H9 (cell line): Measurements from ENCODE around the gene PTPRN2. TPM values are rescaled to one million over a fixed set of nuclear protein-coding genes. Genes with fewer than 3 reads are reported as not detected.

Experiments used
- DNase-seq: peaks from one replicate; pipeline ENCODE4 v3.0.0-alpha.2; 2017
- H2AFZ ChIP-seq: one replicate; pipeline ENCODE4 v1.6.1; 2013; ENCODE audit warnings: mild to moderate bottlenecking, low read length, control low read depth, moderate library complexity
- H2AK5ac ChIP-seq: 2 replicates; pipeline ENCODE4 v1.6.1; 2013; ENCODE audit warnings: low read length, control low read depth, mixed read lengths; ENCODE audit not compliant: insufficient read length
- H2BK120ac ChIP-seq: one replicate; pipeline ENCODE4 v1.6.1; 2013; ENCODE audit warnings: low read depth, mild to moderate bottlenecking, low read length, control low read depth, inconsistent platforms; ENCODE audit not compliant: poor library complexity, severe bottlenecking
- H2BK12ac ChIP-seq: 2 replicates; pipeline ENCODE4 v1.6.1; 2013; ENCODE audit warnings: low read length, control low read depth, mixed read lengths, low read depth; ENCODE audit not compliant: insufficient read length
- H2BK15ac ChIP-seq: 2 replicates; pipeline ENCODE4 v1.6.1; 2013; ENCODE audit warnings: low read depth, low read length, control low read depth
- H2BK20ac ChIP-seq: one replicate; pipeline ENCODE4 v1.6.1; 2013; ENCODE audit warnings: low read depth, mild to moderate bottlenecking, low read length, control low read depth, inconsistent platforms; ENCODE audit not compliant: poor library complexity, severe bottlenecking
- H2BK5ac ChIP-seq: 2 replicates; pipeline ENCODE4 v1.6.1; 2013; ENCODE audit warnings: low read length, control low read depth, mixed read lengths; ENCODE audit not compliant: insufficient read length
- H3K14ac ChIP-seq: 2 replicates; pipeline ENCODE4 v1.6.1; 2013; ENCODE audit warnings: low read length, control low read depth; ENCODE audit not compliant: insufficient read depth
- H3K18ac ChIP-seq: 2 replicates; pipeline ENCODE4 v1.6.1; 2013; ENCODE audit warnings: low read depth, mild to moderate bottlenecking, mixed read lengths, low read length, control low read depth; ENCODE audit not compliant: insufficient read length
- H3K23ac ChIP-seq: 2 replicates; pipeline ENCODE4 v1.6.1; 2013; ENCODE audit warnings: low read length, control low read depth, mixed read lengths, low read depth; ENCODE audit not compliant: insufficient read length
- H3K23me2 ChIP-seq: 2 replicates; pipeline ENCODE4 v1.6.1; 2013; ENCODE audit warnings: low read depth, mild to moderate bottlenecking, mixed read lengths, low read length, control low read depth; ENCODE audit not compliant: insufficient read length, poor library complexity, severe bottlenecking
- H3K27ac ChIP-seq: 2 replicates; pipeline ENCODE4 v1.5.1; 2013; ENCODE audit warnings: low read length, control low read depth, mixed read lengths, low read depth; ENCODE audit not compliant: insufficient read length
- H3K27me3 ChIP-seq: 2 replicates; pipeline ENCODE4 v1.6.1; 2013; ENCODE audit warnings: low read length, control low read depth, inconsistent platforms; ENCODE audit not compliant: insufficient read depth
- H3K4ac ChIP-seq: 2 replicates; pipeline ENCODE4 v1.6.1; 2013; ENCODE audit warnings: low read depth, mild to moderate bottlenecking, control low read depth, inconsistent platforms, low read length, moderate library complexity
- H3K4me1 ChIP-seq: 2 replicates; pipeline ENCODE4 v1.6.1; 2013; ENCODE audit warnings: low read length, control low read depth, inconsistent platforms; ENCODE audit not compliant: insufficient read depth
- H3K4me2 ChIP-seq: 2 replicates; pipeline ENCODE4 v1.6.1; 2013; ENCODE audit warnings: low read length, control low read depth, mixed read lengths; ENCODE audit not compliant: insufficient read length, insufficient read depth
- H3K56ac ChIP-seq: 2 replicates; pipeline ENCODE4 v1.6.1; 2013; ENCODE audit warnings: low read depth, mild to moderate bottlenecking, mixed read lengths, low read length, control low read depth; ENCODE audit not compliant: insufficient read length
- H3K79me1 ChIP-seq: 2 replicates; pipeline ENCODE4 v1.6.1; 2013; ENCODE audit warnings: low read depth, mild to moderate bottlenecking, moderate library complexity, low read length, control low read depth, inconsistent platforms; ENCODE audit not compliant: insufficient read depth, poor library complexity, severe bottlenecking
- H3K79me2 ChIP-seq: 2 replicates; pipeline ENCODE4 v1.6.1; 2013; ENCODE audit warnings: low read length, control low read depth, inconsistent platforms; ENCODE audit not compliant: insufficient read depth
- H3K9ac ChIP-seq: 2 replicates; pipeline ENCODE4 v1.6.1; 2013; ENCODE audit warnings: low read length, control low read depth, mixed read lengths; ENCODE audit not compliant: insufficient read length; ENCODE audit errors: extremely low read depth
- H3K9me3 ChIP-seq: one replicate; pipeline ENCODE4 v1.6.1; 2013; ENCODE audit warnings: low read depth, low read length, inconsistent platforms; ENCODE audit not compliant: control insufficient read depth
- H3T11ph ChIP-seq: one replicate; pipeline ENCODE4 v1.6.1; 2013; ENCODE audit warnings: mild to moderate bottlenecking, low read length, control low read depth, inconsistent platforms
- H4K20me1 ChIP-seq: one replicate; pipeline ENCODE4 v1.6.1; 2013; ENCODE audit not compliant: control insufficient read depth, insufficient read length, insufficient read depth
- H4K5ac ChIP-seq: 2 replicates; pipeline ENCODE4 v1.6.1; 2013; ENCODE audit warnings: low read depth, mild to moderate bottlenecking, mixed read lengths, low read length, control low read depth; ENCODE audit not compliant: insufficient read length
- H4K8ac ChIP-seq: replicated peaks from 2 replicates; pipeline ENCODE4 v1.6.1; 2013; ENCODE audit warnings: low read length, control low read depth, mixed read lengths, low read depth; ENCODE audit not compliant: insufficient read length
- H4K91ac ChIP-seq: 2 replicates; pipeline ENCODE4 v1.6.1; 2013; ENCODE audit warnings: low read depth, mild to moderate bottlenecking, moderate library complexity, mixed read lengths, low read length, control low read depth; ENCODE audit not compliant: insufficient read length
- H3K27ac Mint-ChIP-seq, 3 experiments: 2 replicates in 2 of 3; 3 replicates in 1 of 3; pipeline ENCODE4 v1.8.0; 2020 to 2021; ENCODE audit warnings: mixed read lengths in 3 of 3, mild to moderate bottlenecking in 1 of 3, moderate library complexity in 1 of 3
- H3K27me3 Mint-ChIP-seq: 2 replicates; pipeline ENCODE4 v1.8.0; 2021; ENCODE audit warnings: low read depth, mild to moderate bottlenecking, moderate library complexity, mixed read lengths
- H3K36me3 Mint-ChIP-seq, 3 experiments: 2 replicates in 2 of 3; 3 replicates in 1 of 3; pipeline ENCODE4 v1.8.0; 2020 to 2021; ENCODE audit warnings: low read depth in 3 of 3, mixed read lengths in 3 of 3; ENCODE audit not compliant: insufficient read depth in 1 of 3
- H3K4me1 Mint-ChIP-seq, 2 experiments: 2 replicates each; pipeline ENCODE4 v1.8.0; 2020; ENCODE audit warnings: mixed read lengths in 2 of 2
- H3K4me3 Mint-ChIP-seq, 2 experiments: 2 replicates in 1 of 2; 3 replicates in 1 of 2; pipeline ENCODE4 v1.8.0; 2020 to 2021; ENCODE audit warnings: mild to moderate bottlenecking in 2 of 2, mixed read lengths in 2 of 2, moderate library complexity in 1 of 2
- H3K9me3 Mint-ChIP-seq, 2 experiments: 2 replicates in 1 of 2; 3 replicates in 1 of 2; pipeline ENCODE4 v1.8.0; 2020; ENCODE audit warnings: mild to moderate bottlenecking in 2 of 2, mixed read lengths in 2 of 2, moderate library complexity in 1 of 2
- CTCF ChIP-seq: fragments of 200-600 bp; sonication (generic); conservative IDR thresholded peaks from 3 replicates; pipeline ENCODE4 v1.8.0; 2021; ENCODE audit warnings: antibody characterized with exemption, mild to moderate bottlenecking
- WGBS: extraction: QIAGEN DNeasy Blood & Tissue Kit; methylation state at CpG from one replicate; pipeline ENCODE4 v1.1.7; 2013; ENCODE audit warnings: missing lambda C conversion rate, low lambda C conversion rate, mixed read lengths; ENCODE audit not compliant: insufficient read length; ENCODE audit errors: extremely low coverage; 5-methylcytosine and 5-hydroxymethylcytosine counted together
- total RNA-seq: library from RNA; stranded (reverse); gene quantifications from 2 replicates; pipeline ENCODE4 v1.2.1, GENCODE V29; 2021

The PTPRN2 gene
- total RNA-seq, 1 experiment from 2014 or later, result 5.2 TPM

- Histone ChIP-seq H3K9ac (no peak overlapping the region), H3K4ac (no peak overlapping the region), H2AK5ac (no peak overlapping the region), H2BK120ac (no peak overlapping the region), H2BK20ac (no peak overlapping the region), H3T11ph (no peak overlapping the region), H2BK5ac (no peak overlapping the region), H4K5ac (no peak overlapping the region), H3K79me2 (no peaks in the 10 kb centered on the region), H4K91ac (no peak overlapping the region), H3K56ac (no peak overlapping the region), H2BK12ac (no peak overlapping the region), H3K23me2 (no peaks in the 10 kb centered on the region), H4K20me1 (no peaks in the 10 kb centered on the region), H3K4me1 (no peaks in the 10 kb centered on the region), H3K79me1 (no peaks in the 10 kb centered on the region), H3K4me2 (no peak overlapping the region), H3K27ac (no peak overlapping the region), H3K14ac (no peak overlapping the region; the same call in 1 of the 2 replicates), H2BK15ac (no peak overlapping the region), H3K9me3 (no peaks in the 10 kb centered on the region), H3K23ac (no peak overlapping the region), H2AFZ (no peak overlapping the region), H3K18ac (no peak overlapping the region), H3K27me3 (no peaks in the 10 kb centered on the region), H4K8ac (no peak overlapping the region)
- peaks cover 47% of the 10 kb centered on the region for H3K27me3 Mint-ChIP-seq
- H3K4me1 Mint-ChIP-seq, result no peaks in the 10 kb centered on the region
- peaks cover 11 to 13% of the 10 kb centered on the region in 2 experiments for H3K9me3 Mint-ChIP-seq
- no peak for TF ChIP-seq CTCF
- H3K36me3 Mint-ChIP-seq, result peaks cover 0 to 8% (median 5%) of the 10 kb centered on the region in 3 experiments; a peak in 5 of 7 replicates
- no CpG with 5 or more reads among the region's 25 CpGs for WGBS
- H3K4me3 Mint-ChIP-seq, result no peak overlapping the region
- no peak for DNase-seq
- no peak overlapping the region for H3K27ac Mint-ChIP-seq
These were observed 811.9 kb downstream of the PTPRN2 start for GRCh38 chr7:157775560-157776332.
